Measurements from ENCODE around the gene PHLDA1. TPM values are rescaled to one million over a fixed set of nuclear protein-coding genes. Genes with fewer than 3 reads are reported as not detected.

Gene PHLDA1
- total and polyA plus RNA-seq, 2 donors (not counting 3 experiments of a cell fraction or from before 2014, with no cell fraction given) = 14.1 to 30.8 TPM

DNA sequence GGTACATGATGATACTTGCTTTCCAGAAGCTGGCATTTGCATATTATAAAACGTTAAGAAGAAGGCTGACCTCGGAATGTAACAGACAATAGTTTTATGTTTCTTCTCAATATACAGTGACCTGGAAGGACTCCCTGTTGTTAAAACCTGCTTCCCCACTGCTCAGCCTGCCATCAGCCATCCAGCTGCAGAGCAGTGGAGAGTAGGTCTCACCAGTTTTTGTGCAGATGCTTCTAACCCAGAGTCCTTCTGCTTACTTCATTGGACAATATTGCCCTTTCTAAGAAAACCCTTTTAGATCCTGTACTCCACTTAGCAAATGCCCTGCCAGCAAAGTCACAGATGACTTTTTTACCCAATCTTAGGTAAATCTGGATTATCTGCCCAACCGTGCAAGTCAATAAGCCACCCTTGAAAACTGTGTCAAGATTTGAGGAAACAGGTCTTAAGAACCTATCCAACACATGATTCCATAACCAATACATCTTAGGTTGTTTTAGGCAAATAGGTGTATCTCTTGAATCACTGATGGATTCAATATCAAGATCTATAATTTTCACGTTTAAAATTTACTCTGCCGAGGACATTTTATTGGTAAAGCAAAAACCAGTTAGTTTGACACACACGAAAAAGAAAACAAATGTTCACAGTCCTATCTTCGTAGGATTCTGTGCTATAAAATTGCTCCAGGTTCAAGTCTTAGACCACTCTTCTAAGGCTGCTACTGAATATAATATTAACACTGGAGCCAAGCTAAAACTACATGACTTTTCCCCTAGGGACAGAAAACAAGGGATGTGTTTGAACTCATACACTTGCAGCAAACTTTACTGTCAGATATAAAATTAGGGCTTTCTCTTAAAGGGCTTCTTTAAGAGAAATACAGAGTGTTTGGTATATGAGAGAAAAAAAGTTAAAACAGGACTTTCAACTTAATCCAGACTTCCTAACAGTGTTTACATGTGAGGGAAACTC, 5.7 kb downstream of the PHLDA1 start:
- no peaks in the 10 kb centered on the region for H4K20me1 ChIP-seq (replicated peaks; ENCODE audit: control insufficient read depth, extremely low read depth, insufficient read depth, low read length)
- no peaks in the 10 kb centered on the region for H3K9me3 ChIP-seq (replicated peaks; ENCODE audit: control insufficient read depth, insufficient read depth, low read length)
- no TSS peak for BruUV-seq (replicated peaks)
- TF ChIP-seq CTCF (IDR thresholded peaks at IDR 0.05; ENCODE audit: extremely low read depth in 1 of 2, insufficient read depth in 1 of 2, low read depth in 1 of 2, low read length in 2 of 2) (no peak), EZH2 (IDR thresholded peaks at IDR 0.05; ENCODE audit: borderline replicate concordance, low read depth, low read length, severe bottlenecking) (no peak), JUN (IDR thresholded peaks at IDR 0.05; ENCODE audit: borderline replicate concordance, insufficient read depth, insufficient read length, low read depth) (no peak), POLR2A (IDR thresholded peaks at IDR 0.05; ENCODE audit: low read depth, low read length) (peak; percentile 54), MAX (IDR thresholded peaks at IDR 0.05; ENCODE audit: insufficient read depth, insufficient read length) (no peak), MYC (IDR thresholded peaks at IDR 0.05; ENCODE audit: low read depth, low read length) (no peak), GATA2 (IDR thresholded peaks at IDR 0.05; ENCODE audit: insufficient read depth, insufficient read length, low read depth, low read length) (no peak), POLR2AphosphoS5 (IDR thresholded peaks at IDR 0.05; ENCODE audit: insufficient read depth, low read depth, low read length) (no peak)
- intact Hi-C loops (cut with micrococcal nuclease) (loop anchor here (1.0 kb wide), 1 partner anchor 92 kb away; no protein-coding TSS in a partner anchor), dilution Hi-C loops (cut with MboI; ENCODE audit: extremely low pct_ligation_motif_present, low sequenced_read_pairs) (loop anchor here (25.0 kb wide), 1 partner anchor 514 kb away; the partner anchor contains the start of gene KRR1)
- ChIA-PET CTCF (interaction anchor here (0.9 to 2.3 kb wide), 12 partner anchors 8 to 501 kb away, joined by 3 to 8 read pairs (median 4); no protein-coding TSS in a partner anchor), POLR2A (interaction anchor here (0.8 to 2.2 kb wide), 5 partner anchors 48 to 499 kb away, joined by 3 to 6 read pairs (median 5); no protein-coding TSS in a partner anchor)
- FAIRE-seq (no peak), DNase-seq (ENCODE audit: low read depth, low spot score) (peak; percentile 28)
- H2AFZ ChIP-seq (ENCODE audit: low read depth, low read length) = no peak overlapping the region
- no peaks in the 10 kb centered on the region for H3K9me1 ChIP-seq (replicated peaks; ENCODE audit: control insufficient read depth, extremely low read depth, insufficient read depth, low read length)
- peak overlapping the region; percentile 59 for H3K4me2 ChIP-seq (ENCODE audit: insufficient read depth, low read length)
- no peak overlapping the region for H3K9ac ChIP-seq (replicated peaks; ENCODE audit: extremely low read depth, insufficient read depth, low read length)
- peak overlapping the region; percentile 80 for H3K27ac ChIP-seq (ENCODE audit: insufficient read depth, low read depth, low read length)
- peaks cover 0 to 8% of the 10 kb centered on the region in 2 experiments for H3K36me3 ChIP-seq (ENCODE audit: control insufficient read depth in 2 of 2, extremely low read depth in 1 of 2, insufficient read depth in 2 of 2, low read length in 2 of 2)
- no peak overlapping the region for H3K4me3 ChIP-seq (replicated peaks in 1 of 3; ENCODE audit: insufficient read depth in 1 of 3, low read depth in 1 of 3, low read length in 3 of 3)
- H3K79me2 ChIP-seq (ENCODE audit: control insufficient read depth, insufficient read depth, low read length) = peaks cover 33% of the 10 kb centered on the region
- peaks cover 44% of the 10 kb centered on the region for H3K4me1 ChIP-seq (ENCODE audit: control insufficient read depth, extremely low read depth, insufficient read depth, low read length)
- H3K27me3 ChIP-seq (ENCODE audit: control insufficient read depth in 2 of 2, insufficient read depth in 2 of 2, low read length in 2 of 2) = no peaks in the 10 kb centered on the region
